GM23248 (cell line): ENCODE results near the gene DDX10.

Experiments
- EZH2 ChIP-seq: fragments of 200-600 bp; sonication (generic); IDR thresholded peaks from 2 replicates; pipeline ENCODE4 v1.6.1; 2018; ENCODE audit warnings: antibody characterized with exemption, mild to moderate bottlenecking; ENCODE audit not compliant: insufficient read depth, poor library complexity, severe bottlenecking
- EZH2phosphoT487 ChIP-seq: fragments of 200-600 bp; sonication (generic); IDR thresholded peaks from 2 replicates; pipeline ENCODE4 v1.6.1; 2018; ENCODE audit warnings: antibody characterized with exemption, moderate library complexity, mild to moderate bottlenecking, low read depth; ENCODE audit not compliant: insufficient read depth

GRCh38 chr11:108945341-108945740 is 280.5 kb downstream of the DDX10 start:
- TF ChIP-seq EZH2phosphoT487 (no peak), EZH2 (no peak)
